A549 (cell line): ENCODE results near the gene GRK5. TPM values are rescaled to one million over a fixed set of nuclear protein-coding genes. Genes with fewer than 3 reads are reported as not detected.

Source experiments
- ATAC-seq, 2 experiments: fragments of 200-7000 bp in 1 of 2; fragments of >200 bp in 1 of 2; cut with Nextera tagmentation in 1 of 2; cut with Tn5 transposase in 1 of 2; 3 replicates each; pipeline versions ENCODE4 v1.8.0 to v1.9.1; 2018 to 2020; ENCODE audit warnings: mild to moderate bottlenecking in 1 of 2, moderate library complexity in 1 of 2
- CTCF ChIA-PET: fragments of 300-600 bp; sonication (Branson Sonifier 250); formaldehyde crosslinking; extraction: SDS; loops from one replicate; lab custom pipeline; 2021; ENCODE audit warnings: antibody characterized with exemption, inconsistent platforms; lab: Yijun Ruan, JAX
- POLR2A ChIA-PET: fragments of 350-600 bp; formaldehyde crosslinking; extraction: SDS; loops from one replicate; lab custom pipeline; 2021; ENCODE audit warnings: antibody characterized with exemption, inconsistent platforms; lab: Yijun Ruan, JAX
- DNase-seq, 2 experiments: peaks; one replicate each; pipeline versions ENCODE4 v3.0.0 to v3.0.0-alpha.2; 2011 to 2016; ENCODE audit warnings: low read depth in 1 of 2, low spot score in 1 of 2
- FAIRE-seq: peaks from 2 replicates; lab custom pipeline; 2011; peaks lifted over from hg19 to GRCh38; lab: Jason Lieb, UNC
- H3K27ac ChIP-seq, 2 experiments: fragments of >200 bp; sonication (Bioruptor Twin); formaldehyde crosslinking; 3 replicates each; pipeline ENCODE4 v1.5.1; 2016 to 2017
- H3K4me1 ChIP-seq: fragments of >200 bp; sonication (Bioruptor Twin); formaldehyde crosslinking; 3 replicates; pipeline ENCODE4 v1.6.1; 2016
- H3K4me2 ChIP-seq: fragments of >200 bp; sonication (Bioruptor Twin); formaldehyde crosslinking; 3 replicates; pipeline ENCODE4 v1.6.1; 2016
- H3K4me3 ChIP-seq: fragments of >200 bp; sonication (Bioruptor Twin); formaldehyde crosslinking; 3 replicates; pipeline ENCODE4 v1.5.1; 2016
- H3K9me3 ChIP-seq: fragments of >200 bp; sonication (Bioruptor Twin); formaldehyde crosslinking; 3 replicates; pipeline ENCODE4 v1.6.1; 2016
- CHD2 ChIP-seq: fragments of 150-350 bp; IDR thresholded peaks from 2 replicates; pipeline ENCODE4 v1.6.1; 2014; ENCODE audit warnings: low read length; ENCODE audit not compliant: partially characterized antibody
- CTCF ChIP-seq: fragments of >200 bp; sonication (Bioruptor Twin); formaldehyde crosslinking; IDR thresholded peaks from 3 replicates; pipeline ENCODE4 v1.5.1; 2016
- E2F6 ChIP-seq: IDR thresholded peaks from 2 replicates; pipeline ENCODE4 v1.6.1; 2012; ENCODE audit warnings: low read depth, borderline replicate concordance
- EHMT2 ChIP-seq: fragments of 200-600 bp; sonication (generic); IDR thresholded peaks from 2 replicates; pipeline ENCODE4 v1.6.1; 2016; ENCODE audit warnings: antibody characterized with exemption, low read depth, mild to moderate bottlenecking, moderate library complexity
- ESRRA ChIP-seq: fragments of 150-350 bp; IDR thresholded peaks from 2 replicates; pipeline ENCODE4 v1.6.1; 2014; ENCODE audit warnings: mild to moderate bottlenecking, low read length, borderline replicate concordance
- FOSB ChIP-seq: fragments of 250-450 bp; sonication (Bioruptor Pico); IDR thresholded peaks from 2 replicates; pipeline ENCODE4 v1.5.0; 2020; ENCODE audit warnings: mild to moderate bottlenecking, moderate library complexity
- FOSL2 ChIP-seq, 2 experiments: fragments of 450-650 bp in 1 of 2; fragments of >200 bp in 1 of 2; sonication (Bioruptor Twin) in 1 of 2; formaldehyde crosslinking; IDR thresholded peaks; 2 replicates each; pipeline versions ENCODE4 v1.5.0 to v1.6.1; 2016 to 2020; ENCODE audit warnings: mild to moderate bottlenecking in 1 of 2, moderate library complexity in 1 of 2
- HDAC2 ChIP-seq: fragments of 200-600 bp; sonication (generic); IDR thresholded peaks from 2 replicates; pipeline ENCODE4 v1.6.1; 2016
- HES2 ChIP-seq: fragments of >200 bp; sonication (Bioruptor Twin); formaldehyde crosslinking; IDR thresholded peaks from 2 replicates; pipeline ENCODE4 v1.6.1; 2016
- HOXB5 ChIP-seq: fragments of 250-450 bp; sonication (Bioruptor Pico); IDR thresholded peaks from 2 replicates; pipeline ENCODE4 v1.5.0; 2020; ENCODE audit warnings: mild to moderate bottlenecking, moderate library complexity
- JUN ChIP-seq, 2 experiments: fragments of >200 bp; sonication (Bioruptor Twin); formaldehyde crosslinking; IDR thresholded peaks; 2 replicates in 1 of 2; 3 replicates in 1 of 2; pipeline ENCODE4 v1.6.1; 2016 to 2017
- MAZ ChIP-seq: fragments of 150-350 bp; IDR thresholded peaks from 2 replicates; pipeline ENCODE4 v1.6.1; 2014; ENCODE audit warnings: antibody characterized with exemption, low read depth, low read length, borderline replicate concordance
- NFE2L2 ChIP-seq: fragments of 150-350 bp; conservative IDR thresholded peaks from 2 replicates; pipeline ENCODE4 v1.6.1; 2014; ENCODE audit warnings: low read length
- PHF8 ChIP-seq: fragments of 200-600 bp; sonication (generic); IDR thresholded peaks from 2 replicates; pipeline ENCODE4 v1.6.1; 2016; ENCODE audit warnings: low read depth, mild to moderate bottlenecking, antibody characterized with exemption, moderate library complexity, borderline replicate concordance
- RARB ChIP-seq: fragments of 250-450 bp; sonication (Bioruptor Pico); IDR thresholded peaks from 2 replicates; pipeline ENCODE4 v1.8.0; 2021; ENCODE audit warnings: mild to moderate bottlenecking, moderate library complexity
- RCOR1 ChIP-seq: fragments of 150-350 bp; IDR thresholded peaks from 2 replicates; pipeline ENCODE4 v1.6.1; 2014; ENCODE audit warnings: antibody characterized with exemption, low read length, low read depth
- RFX5 ChIP-seq: fragments of 450-650 bp; IDR thresholded peaks from 2 replicates; pipeline ENCODE4 v1.7.1; 2014; ENCODE audit warnings: antibody characterized with exemption, mild to moderate bottlenecking, moderate library complexity
- SMC3 ChIP-seq: fragments of >200 bp; sonication (Bioruptor Twin); formaldehyde crosslinking; IDR thresholded peaks from 3 replicates; pipeline ENCODE4 v1.6.1; 2018; ENCODE audit warnings: inconsistent platforms
- TFCP2L1 ChIP-seq: fragments of 250-450 bp; sonication (Bioruptor Pico); IDR thresholded peaks from 2 replicates; pipeline ENCODE4 v1.5.0; 2021; ENCODE audit warnings: mild to moderate bottlenecking
- TP53 ChIP-seq: fragments of 250-450 bp; sonication (Bioruptor Pico); IDR thresholded peaks from 2 replicates; pipeline ENCODE4 v1.5.0; 2021; ENCODE audit warnings: mild to moderate bottlenecking, moderate library complexity
- ZC3H11A ChIP-seq: fragments of 450-650 bp; IDR thresholded peaks from 2 replicates; pipeline ENCODE4 v1.6.1; 2014; ENCODE audit warnings: antibody characterized with exemption, mild to moderate bottlenecking
- ZFP36 ChIP-seq: fragments of 450-650 bp; IDR thresholded peaks from 2 replicates; pipeline ENCODE4 v1.6.1; 2014; ENCODE audit warnings: borderline replicate concordance; ENCODE audit not compliant: partially characterized antibody
- ZSCAN20 ChIP-seq: fragments of 250-450 bp; sonication (Bioruptor Pico); IDR thresholded peaks from 2 replicates; pipeline ENCODE4 v1.8.0; 2022; ENCODE audit warnings: mild to moderate bottlenecking, moderate library complexity
- WGBS: methylation state at CpG from one replicate; pipeline ENCODE4 v1.1.6; 2017; ENCODE audit errors: missing lambda C conversion rate; 5-methylcytosine and 5-hydroxymethylcytosine counted together
- polyA plus RNA-seq, 4 experiments: library from polyadenylated mRNA; depleted of rRNA in 3 of 4; stranded (reverse); fragments of >200 nt; fragmentation: RNase III in 1 of 4; extraction: RNeasy Plus Mini Kit Qiagen cat#74134 plus additional on column Dnase treatment in 1 of 4; gene quantifications; 2 replicates in 3 of 4; 3 replicates in 1 of 4; pipeline ENCODE4 v1.2.3, GENCODE V29; 2011 to 2017
- TF ChIP-seq, protein P1 (sequence below): fragments of 250-450 bp; sonication (Bioruptor Pico); IDR thresholded peaks from 2 replicates; pipeline ENCODE4 v1.5.0; 2021; ENCODE audit warnings: mild to moderate bottlenecking, moderate library complexity, borderline replicate concordance
- TF ChIP-seq, protein P2 (sequence below): IDR thresholded peaks from 2 replicates; pipeline ENCODE4 v1.6.1; 2012
- TF ChIP-seq, protein P3 (sequence below): fragments of 150-350 bp; IDR thresholded peaks from 2 replicates; pipeline ENCODE4 v1.6.1; 2014; ENCODE audit warnings: low read depth, mild to moderate bottlenecking, low read length

Gene GRK5
- polyA plus RNA-seq, 2 of the 4 experiments (the other 2 are of a cell fraction) = 5.0 to 7.9 TPM

GRCh38 chr10:119478811-119479341 is 271.5 kb downstream of the GRK5 start:
- POLR2A ChIA-PET = interaction anchor here (0.6 to 0.7 kb wide), 2 partner anchors 55 to 196 kb away, joined by 3 to 5 read pairs; no protein-coding TSS in a partner anchor
- Histone ChIP-seq H3K4me2 (no peak overlapping the region), H3K9me3 (no peaks in the 10 kb centered on the region), H3K27ac (no peak overlapping the region), H3K4me1 (no peaks in the 10 kb centered on the region), H3K4me3 (no peak overlapping the region)
- no peak for DNase-seq
- CTCF ChIA-PET = interaction anchor here (1.1 to 5.4 kb wide), 5 partner anchors 10 to 280 kb away, joined by 3 to 34 read pairs (median 4); no protein-coding TSS in a partner anchor
- WGBS = 43% methylated on average over 6 of the region's 6 CpGs
- no peak for FAIRE-seq
- TF ChIP-seq ZC3H11A (no peak), TP53 (CRISPR knock-in tag) (no peak), MAZ (no peak), ESRRA (no peak), CTCF (no peak), E2F6 (no peak), RFX5 (no peak), HES2 (no peak), HDAC2 (no peak), SMC3 (no peak), FOSL2 (IDR thresholded peaks at IDR 0.05) (no peak), FOSL2 (CRISPR knock-in tag; IDR thresholded peaks at IDR 0.05) (no peak), NFE2L2 (no peak), CHD2 (no peak), TFCP2L1 (CRISPR knock-in tag) (no peak)
- TF ChIP-seq, protein P1, sequence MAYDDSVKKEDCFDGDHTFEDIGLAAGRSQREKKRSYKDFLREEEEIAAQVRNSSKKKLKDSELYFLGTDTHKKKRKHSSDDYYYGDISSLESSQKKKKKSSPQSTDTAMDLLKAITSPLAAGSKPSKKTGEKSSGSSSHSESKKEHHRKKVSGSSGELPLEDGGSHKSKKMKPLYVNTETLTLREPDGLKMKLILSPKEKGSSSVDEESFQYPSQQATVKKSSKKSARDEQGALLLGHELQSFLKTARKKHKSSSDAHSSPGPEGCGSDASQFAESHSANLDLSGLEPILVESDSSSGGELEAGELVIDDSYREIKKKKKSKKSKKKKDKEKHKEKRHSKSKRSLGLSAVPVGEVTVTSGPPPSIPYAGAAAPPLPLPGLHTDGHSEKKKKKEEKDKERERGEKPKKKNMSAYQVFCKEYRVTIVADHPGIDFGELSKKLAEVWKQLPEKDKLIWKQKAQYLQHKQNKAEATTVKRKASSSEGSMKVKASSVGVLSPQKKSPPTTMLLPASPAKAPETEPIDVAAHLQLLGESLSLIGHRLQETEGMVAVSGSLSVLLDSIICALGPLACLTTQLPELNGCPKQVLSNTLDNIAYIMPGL (CRISPR knock-in tag) = no peak
- peak; percentile 37 to 49; a peak in 2 of 6 replicates for ATAC-seq

DNA sequence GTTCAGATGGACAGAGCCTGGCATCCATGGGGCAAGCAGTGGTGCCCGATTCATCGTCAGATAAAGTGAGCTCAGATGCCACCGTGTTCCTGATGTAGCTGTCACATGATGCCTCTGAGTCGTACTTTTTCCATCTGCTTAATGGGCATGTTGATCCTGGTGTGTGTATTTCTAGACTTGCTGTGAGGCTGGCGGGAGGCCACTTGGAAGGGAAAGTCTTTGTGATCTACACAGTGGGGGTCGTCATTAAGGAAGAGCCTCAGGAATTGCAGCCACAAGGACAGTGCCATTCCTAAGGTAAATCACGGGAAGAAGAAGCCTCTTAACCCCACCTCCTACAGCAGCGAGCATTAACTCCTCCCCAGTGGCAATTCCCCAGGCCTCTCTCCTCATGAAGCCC is 272.2 kb downstream of the GRK5 start:
- no peak for FAIRE-seq
- Histone ChIP-seq H3K4me1 (no peaks in the 10 kb centered on the region), H3K27ac (no peak overlapping the region), H3K4me3 (no peak overlapping the region), H3K4me2 (no peak overlapping the region), H3K9me3 (no peaks in the 10 kb centered on the region)
- ChIA-PET POLR2A (no interaction called here), CTCF (interaction anchor here (1.1 to 5.4 kb wide), 4 partner anchors 10 to 280 kb away, joined by 3 to 34 read pairs (median 6); no protein-coding TSS in a partner anchor)
- no peak for ATAC-seq
- DNase-seq = no peak
- WGBS = 51% methylated on average over 8 of the region's 8 CpGs
- TF ChIP-seq HOXB5 (CRISPR knock-in tag) = no peak
- no peak for TF ChIP-seq RFX5
- TF ChIP-seq, protein P2, sequence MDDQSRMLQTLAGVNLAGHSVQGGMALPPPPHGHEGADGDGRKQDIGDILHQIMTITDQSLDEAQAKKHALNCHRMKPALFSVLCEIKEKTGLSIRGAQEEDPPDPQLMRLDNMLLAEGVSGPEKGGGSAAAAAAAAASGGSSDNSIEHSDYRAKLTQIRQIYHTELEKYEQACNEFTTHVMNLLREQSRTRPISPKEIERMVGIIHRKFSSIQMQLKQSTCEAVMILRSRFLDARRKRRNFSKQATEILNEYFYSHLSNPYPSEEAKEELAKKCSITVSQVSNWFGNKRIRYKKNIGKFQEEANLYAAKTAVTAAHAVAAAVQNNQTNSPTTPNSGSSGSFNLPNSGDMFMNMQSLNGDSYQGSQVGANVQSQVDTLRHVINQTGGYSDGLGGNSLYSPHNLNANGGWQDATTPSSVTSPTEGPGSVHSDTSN = no peak
- no peak for TF ChIP-seq RARB (CRISPR knock-in tag)
- no peak for TF ChIP-seq ZFP36
- TF ChIP-seq, protein P3, sequence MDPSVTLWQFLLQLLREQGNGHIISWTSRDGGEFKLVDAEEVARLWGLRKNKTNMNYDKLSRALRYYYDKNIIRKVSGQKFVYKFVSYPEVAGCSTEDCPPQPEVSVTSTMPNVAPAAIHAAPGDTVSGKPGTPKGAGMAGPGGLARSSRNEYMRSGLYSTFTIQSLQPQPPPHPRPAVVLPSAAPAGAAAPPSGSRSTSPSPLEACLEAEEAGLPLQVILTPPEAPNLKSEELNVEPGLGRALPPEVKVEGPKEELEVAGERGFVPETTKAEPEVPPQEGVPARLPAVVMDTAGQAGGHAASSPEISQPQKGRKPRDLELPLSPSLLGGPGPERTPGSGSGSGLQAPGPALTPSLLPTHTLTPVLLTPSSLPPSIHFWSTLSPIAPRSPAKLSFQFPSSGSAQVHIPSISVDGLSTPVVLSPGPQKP = no peak
- no peak for TF ChIP-seq JUN (IDR thresholded peaks at IDR 0.05)
- TF ChIP-seq CTCF = no peak
- TF ChIP-seq ZSCAN20 (CRISPR knock-in tag) = no peak
- TF ChIP-seq PHF8 = no peak
- no peak for TF ChIP-seq HES2
- no peak for TF ChIP-seq FOSB (CRISPR knock-in tag)
- no peak for TF ChIP-seq RCOR1
- TF ChIP-seq MAZ = no peak
- TF ChIP-seq EHMT2 = no peak
